Cardiac muscle cell (in vitro differentiated cells and primary cell): ENCODE results near the gene ALS2CL. TPM values are rescaled to one million over a fixed set of nuclear protein-coding genes. Genes with fewer than 3 reads are reported as not detected.

Source experiments
- DNase-seq, 2 donors: peaks; one replicate each; pipeline versions ENCODE4 v3.0.0 to v3.0.0-alpha.2; 2010 to 2017; ENCODE audit warnings: low read depth in 1 of 2, low spot score in 1 of 2
- H3K27ac ChIP-seq: fragments of 200-600 bp; sonication (generic); 2 replicates; pipeline ENCODE4 v1.5.1; 2016
- H3K27me3 ChIP-seq: fragments of 200-600 bp; sonication (generic); 2 replicates; pipeline ENCODE4 v1.6.0; 2016; ENCODE audit warnings: control low read depth
- H3K36me3 ChIP-seq: fragments of 200-600 bp; sonication (generic); 2 replicates; pipeline ENCODE4 v1.5.1; 2016; ENCODE audit warnings: control low read depth
- H3K4me1 ChIP-seq: fragments of 200-600 bp; sonication (generic); 2 replicates; pipeline ENCODE4 v1.8.1; 2017; ENCODE audit warnings: low read depth, mild to moderate bottlenecking, mixed run types
- H3K4me3 ChIP-seq: fragments of 200-600 bp; sonication (generic); 2 replicates; pipeline ENCODE4 v1.5.1; 2016; ENCODE audit warnings: mild to moderate bottlenecking
- H3K9me3 ChIP-seq: fragments of 200-600 bp; sonication (generic); 2 replicates; pipeline ENCODE4 v1.5.1; 2017; ENCODE audit warnings: low read depth, mild to moderate bottlenecking, control low read depth
- CTCF ChIP-seq: IDR thresholded peaks from 2 replicates; pipeline ENCODE4 v1.5.1; 2012; ENCODE audit warnings: low read depth, mild to moderate bottlenecking, low read length
- polyA plus RNA-seq: library from polyadenylated mRNA; unstranded; fragments of >200 nt; fragmentation: Nextera tagmentation; extraction: Ambion mirVana; gene quantifications from 2 replicates; pipeline ENCODE4 v1.2.1, GENCODE V29; 2016
- total RNA-seq: library from RNA; depleted of rRNA; stranded (reverse); fragments of >200 nt; gene quantifications from 2 replicates; pipeline ENCODE4 v1.2.3, GENCODE V29; 2016

ALS2CL gene
- total and polyA plus RNA-seq, 2 experiments from 2014 or later, result 2.2 to 11.4 TPM

GRCh38 chr3:46673151-46674030 is 20.1 kb downstream of the ALS2CL start:
- DNase-seq, result no peak
- no peaks in the 10 kb centered on the region for H3K9me3 ChIP-seq
- H3K36me3 ChIP-seq, result no peaks in the 10 kb centered on the region
- H3K4me1 ChIP-seq, result no peaks in the 10 kb centered on the region
- TF ChIP-seq CTCF, result no peak
- H3K4me3 ChIP-seq, result no peak overlapping the region
- no peaks in the 10 kb centered on the region for H3K27me3 ChIP-seq
- no peak overlapping the region for H3K27ac ChIP-seq

- Histone ChIP-seq H3K9me3 (no peaks in the 10 kb centered on the region), H3K4me1 (no peaks in the 10 kb centered on the region), H3K27me3 (no peaks in the 10 kb centered on the region), H3K27ac (no peak overlapping the region), H3K4me3 (no peak overlapping the region), H3K36me3 (no peaks in the 10 kb centered on the region)
- no peak for DNase-seq
- TF ChIP-seq CTCF, result no peak
These were observed 21.2 kb downstream of the ALS2CL start for GRCh38 chr3:46672349-46672695.

GRCh38 chr3:46671541-46672348 is 21.7 kb downstream of the ALS2CL start:
- H3K27me3 ChIP-seq, result no peaks in the 10 kb centered on the region
- DNase-seq, result no peak
- no peak overlapping the region for H3K27ac ChIP-seq
- no peak overlapping the region for H3K4me3 ChIP-seq
- TF ChIP-seq CTCF, result no peak
- H3K4me1 ChIP-seq, result no peaks in the 10 kb centered on the region
- no peaks in the 10 kb centered on the region for H3K9me3 ChIP-seq
- H3K36me3 ChIP-seq, result no peaks in the 10 kb centered on the region

GRCh38 chr3:46670891-46671427 is 22.5 kb downstream of the ALS2CL start:
- H3K9me3 ChIP-seq, result no peaks in the 10 kb centered on the region
- H3K4me3 ChIP-seq, result no peak overlapping the region
- no peak for DNase-seq
- H3K4me1 ChIP-seq, result no peaks in the 10 kb centered on the region
- H3K27ac ChIP-seq, result no peak overlapping the region
- no peak for TF ChIP-seq CTCF
- no peaks in the 10 kb centered on the region for H3K36me3 ChIP-seq
- no peaks in the 10 kb centered on the region for H3K27me3 ChIP-seq

- H3K4me3 ChIP-seq, result no peak overlapping the region
- H3K27me3 ChIP-seq, result no peaks in the 10 kb centered on the region
- H3K4me1 ChIP-seq, result no peaks in the 10 kb centered on the region
- no peak overlapping the region for H3K27ac ChIP-seq
- H3K36me3 ChIP-seq, result no peaks in the 10 kb centered on the region
- no peaks in the 10 kb centered on the region for H3K9me3 ChIP-seq
- DNase-seq, result no peak
- TF ChIP-seq CTCF, result no peak
These were observed 23.2 kb downstream of the ALS2CL start for GRCh38 chr3:46670000-46670890.
